Endodermal cell (in vitro differentiated cells): ENCODE results near the gene APOC1. TPM values are rescaled to one million over a fixed set of nuclear protein-coding genes. Genes with fewer than 3 reads are reported as not detected.

Experiments used
- DNase-seq: peaks from one replicate; pipeline ENCODE4 v3.0.0-alpha.2; 2017
- H3K27ac ChIP-seq: 2 replicates; pipeline ENCODE4 v1.5.1; 2013; ENCODE audit warnings: mild to moderate bottlenecking, low read depth, low read length, moderate library complexity
- H3K27me3 ChIP-seq: 2 replicates; pipeline ENCODE4 v1.6.1; 2013; ENCODE audit warnings: mild to moderate bottlenecking, low read length, moderate library complexity; ENCODE audit not compliant: insufficient read depth, control insufficient read depth, poor library complexity, severe bottlenecking
- H3K36me3 ChIP-seq: 2 replicates; pipeline ENCODE4 v1.7.0; 2013; ENCODE audit warnings: mild to moderate bottlenecking, low read length, moderate library complexity; ENCODE audit not compliant: control insufficient read depth, insufficient read depth
- H3K4me1 ChIP-seq: one replicate; pipeline ENCODE4 v1.7.0; 2013; ENCODE audit warnings: low read length; ENCODE audit not compliant: control insufficient read depth, insufficient read depth
- H3K4me3 ChIP-seq: 2 replicates; pipeline ENCODE4 v1.5.1; 2013; ENCODE audit warnings: mild to moderate bottlenecking, low read length, moderate library complexity
- H3K9ac ChIP-seq: 2 replicates; pipeline ENCODE4 v1.6.1; 2013; ENCODE audit warnings: mild to moderate bottlenecking, low read length, moderate library complexity; ENCODE audit not compliant: poor library complexity, severe bottlenecking; ENCODE audit errors: extremely low read depth
- H3K9me3 ChIP-seq: 2 replicates; pipeline ENCODE4 v1.6.1; 2013; ENCODE audit warnings: mild to moderate bottlenecking, low read length, moderate library complexity; ENCODE audit not compliant: control insufficient read depth
- H3K27ac Mint-ChIP-seq: 2 replicates; pipeline ENCODE4 v1.8.0; 2020; ENCODE audit warnings: mixed read lengths
- H3K27me3 Mint-ChIP-seq: 2 replicates; pipeline ENCODE4 v1.8.0; 2021; ENCODE audit warnings: mild to moderate bottlenecking, mixed read lengths; ENCODE audit not compliant: insufficient read depth
- H3K36me3 Mint-ChIP-seq: 2 replicates; pipeline ENCODE4 v1.8.0; 2020; ENCODE audit warnings: low read depth, mixed read lengths
- H3K4me1 Mint-ChIP-seq: 2 replicates; pipeline ENCODE4 v1.8.0; 2020; ENCODE audit warnings: mixed read lengths
- H3K4me3 Mint-ChIP-seq: 2 replicates; pipeline ENCODE4 v1.8.0; 2020; ENCODE audit warnings: mild to moderate bottlenecking, moderate library complexity, mixed read lengths
- H3K9me3 Mint-ChIP-seq: 2 replicates; pipeline ENCODE4 v1.8.0; 2020; ENCODE audit warnings: mild to moderate bottlenecking, mixed read lengths
- CTCF ChIP-seq: fragments of 200-600 bp; sonication (generic); conservative IDR thresholded peaks from 2 replicates; pipeline ENCODE4 v1.5.0; 2021; ENCODE audit warnings: antibody characterized with exemption, mild to moderate bottlenecking
- WGBS, 2 experiments: methylation state at CpG; one replicate each; pipeline versions ENCODE4 v1.1.5 to v1.1.7; 2013; ENCODE audit warnings: missing lambda C conversion rate in 2 of 2, mixed read lengths in 1 of 2; ENCODE audit not compliant: insufficient coverage in 1 of 2, insufficient read length in 1 of 2; 5-methylcytosine and 5-hydroxymethylcytosine counted together
- total RNA-seq, 2 donors: library from RNA; stranded (reverse); fragmentation: NEBNext Ultra II Directional in 1 of 2; extraction: Animal tissue kit (Norgen Biotek cat#: 25700) in 1 of 2; gene quantifications; 2 replicates in 1 of 2; 3 replicates in 1 of 2; pipeline ENCODE4 v1.2.1, GENCODE V29; 2021

APOC1 gene
- total RNA-seq, 2 donors from 2014 or later: 914 to 1,040 TPM

GRCh38 chr19:44930088-44930487, 15.7 kb downstream of the APOC1 start:
- 85 to 94% methylated on average over 6 to 7 of the region's 7 CpGs for WGBS, 2 experiments
- Histone ChIP-seq H3K9ac (no peak overlapping the region), H3K4me3 (no peak overlapping the region), H3K27me3 (no peaks in the 10 kb centered on the region), H3K9me3 (no peaks in the 10 kb centered on the region), H3K4me1 (no peaks in the 10 kb centered on the region), H3K36me3 (no peaks in the 10 kb centered on the region), H3K27ac (no peak overlapping the region)
- DNase-seq: no peak
- Mint-ChIP-seq H3K36me3 (no peaks in the 10 kb centered on the region), H3K27me3 (peaks cover 11% of the 10 kb centered on the region), H3K4me1 (peaks cover 11% of the 10 kb centered on the region), H3K9me3 (no peaks in the 10 kb centered on the region), H3K27ac (no peak overlapping the region), H3K4me3 (no peak overlapping the region)
- no peak for TF ChIP-seq CTCF

GRCh38 chr19:44931541-44931940, 17.1 kb downstream of the APOC1 start:
- H3K4me1 Mint-ChIP-seq: peaks cover 11% of the 10 kb centered on the region
- peaks cover 8% of the 10 kb centered on the region for H3K27me3 Mint-ChIP-seq
- H3K9me3 Mint-ChIP-seq: no peaks in the 10 kb centered on the region
- no peaks in the 10 kb centered on the region for H3K27me3 ChIP-seq
- H3K27ac ChIP-seq: no peak overlapping the region
- WGBS, 2 experiments: 88 to 95% methylated on average over 3 of the region's 4 CpGs
- H3K27ac Mint-ChIP-seq: no peak overlapping the region
- no peaks in the 10 kb centered on the region for H3K9me3 ChIP-seq
- no peak overlapping the region for H3K9ac ChIP-seq
- H3K4me3 ChIP-seq: no peak overlapping the region
- TF ChIP-seq CTCF: no peak
- no peak for DNase-seq
- H3K4me3 Mint-ChIP-seq: no peak overlapping the region
- H3K36me3 Mint-ChIP-seq: no peaks in the 10 kb centered on the region
- no peaks in the 10 kb centered on the region for H3K4me1 ChIP-seq
- no peaks in the 10 kb centered on the region for H3K36me3 ChIP-seq

- no peak for TF ChIP-seq CTCF
- Histone ChIP-seq H3K36me3 (no peaks in the 10 kb centered on the region), H3K9me3 (no peaks in the 10 kb centered on the region), H3K4me1 (no peaks in the 10 kb centered on the region), H3K4me3 (no peak overlapping the region), H3K27ac (no peak overlapping the region), H3K9ac (no peak overlapping the region), H3K27me3 (no peaks in the 10 kb centered on the region)
- WGBS, 2 experiments: 75 to 100% methylated on average over 4 to 5 of the region's 5 CpGs
- peaks cover 6% of the 10 kb centered on the region for H3K4me1 Mint-ChIP-seq
- H3K4me3 Mint-ChIP-seq: no peak overlapping the region
- DNase-seq: no peak
- H3K27ac Mint-ChIP-seq: no peak overlapping the region
- H3K27me3 Mint-ChIP-seq: peaks cover under 1% of the 10 kb centered on the region
- no peaks in the 10 kb centered on the region for H3K36me3 Mint-ChIP-seq
- H3K9me3 Mint-ChIP-seq: no peaks in the 10 kb centered on the region
Measured at GRCh38 chr19:44939668-44940067, 25.3 kb downstream of the APOC1 start.
